HepG2 (cell line): ENCODE results near the gene DNAJC28. TPM values are rescaled to one million over a fixed set of nuclear protein-coding genes. Genes with fewer than 3 reads are reported as not detected.

Experiments used
- CBX5 ChIP-seq: sonication (generic); formaldehyde crosslinking; IDR thresholded peaks from 2 replicates; pipeline ENCODE4 v1.4.0; 2020; ENCODE audit warnings: missing genetic modification reagents, borderline replicate concordance
- GFI1 ChIP-seq: sonication (generic); formaldehyde crosslinking; IDR thresholded peaks from 2 replicates; pipeline ENCODE4 v1.5.0; 2020; ENCODE audit warnings: missing genetic modification reagents, mild to moderate bottlenecking, borderline replicate concordance
- LBX2 ChIP-seq: sonication (generic); formaldehyde crosslinking; IDR thresholded peaks from 2 replicates; pipeline ENCODE4 v1.5.0; 2020; ENCODE audit warnings: missing genetic modification reagents, mild to moderate bottlenecking, borderline replicate concordance
- MAZ ChIP-seq, 2 experiments: sonication (generic) in 1 of 2; formaldehyde crosslinking in 1 of 2; IDR thresholded peaks; 2 replicates each; pipeline versions ENCODE4 v1.5.0 to v1.6.1; 2012 to 2020; ENCODE audit warnings: low read depth in 2 of 2, mild to moderate bottlenecking in 2 of 2, borderline replicate concordance in 1 of 2, improper control_type of control experiment in 1 of 2, low read length in 1 of 2, missing genetic modification reagents in 1 of 2, moderate library complexity in 1 of 2
- NAIF1 ChIP-seq: sonication (generic); formaldehyde crosslinking; IDR thresholded peaks from 2 replicates; pipeline ENCODE4 v1.5.0; 2020; ENCODE audit warnings: mild to moderate bottlenecking, missing genetic modification reagents, borderline replicate concordance
- SIN3B ChIP-seq: fragments of 150-350 bp; IDR thresholded peaks from 2 replicates; pipeline ENCODE4 v1.6.1; 2014; ENCODE audit warnings: low read length
- ZNF18 ChIP-seq: sonication (generic); formaldehyde crosslinking; IDR thresholded peaks from 2 replicates; pipeline ENCODE4 v1.8.0; 2022; ENCODE audit warnings: mild to moderate bottlenecking, missing genetic modification reagents; ENCODE audit not compliant: insufficient replicate concordance
- ZNF761 ChIP-seq: sonication (generic); formaldehyde crosslinking; conservative IDR thresholded peaks from 2 replicates; pipeline ENCODE4 v1.4.0; 2020; ENCODE audit warnings: mild to moderate bottlenecking, missing genetic modification reagents
- ZNF772 ChIP-seq: sonication (generic); formaldehyde crosslinking; IDR thresholded peaks from 2 replicates; pipeline ENCODE4 v1.5.0; 2020; ENCODE audit warnings: mild to moderate bottlenecking, missing genetic modification reagents
- polyA plus RNA-seq, 8 experiments: library from polyadenylated mRNA; depleted of rRNA in 3 of 8; stranded (reverse) in 7 of 8; unstranded in 1 of 8; fragments of >200 nt; fragmentation: Illumina TruSeq in 4 of 8; extraction: Trizol in 4 of 8; gene quantifications; 2 replicates each; pipeline versions ENCODE4 v1.2.1 to v1.2.3, GENCODE V29; 2011 to 2016; ENCODE audit warnings: low read depth in 4 of 8, missing spikeins in 1 of 8, mixed read lengths in 1 of 8; ENCODE audit not compliant: insufficient read depth in 1 of 8
- total RNA-seq, 5 experiments: library from RNA; depleted of rRNA; stranded (reverse); fragments of >200 nt; fragmentation: Illumina TruSeq; extraction: Trizol; gene quantifications; 2 replicates each; pipeline ENCODE4 v1.2.3, GENCODE V29; 2016; ENCODE audit warnings: low read depth in 1 of 5
- TF ChIP-seq, protein P1 (sequence below): sonication (generic); formaldehyde crosslinking; conservative IDR thresholded peaks from 2 replicates; pipeline ENCODE4 v1.4.0; 2020; ENCODE audit warnings: missing genetic modification reagents
- TF ChIP-seq, protein P2 (sequence below): IDR thresholded peaks from 2 replicates; pipeline ENCODE4 v1.4.0; 2020; ENCODE audit warnings: mild to moderate bottlenecking, missing genetic modification reagents
- TF ChIP-seq, protein P3 (sequence below): sonication (generic); formaldehyde crosslinking; IDR thresholded peaks from 2 replicates; pipeline ENCODE4 v1.5.0; 2020; ENCODE audit warnings: mild to moderate bottlenecking, missing genetic modification reagents
- TF ChIP-seq, protein P4 (sequence below): sonication (generic); formaldehyde crosslinking; IDR thresholded peaks from 2 replicates; pipeline ENCODE4 v1.9.0; 2022; ENCODE audit warnings: low read depth, missing genetic modification reagents

DNAJC28 gene
- total and polyA plus RNA-seq, 2 of the 13 experiments (the other 11 are each of a cell fraction or from before 2014, with no cell fraction given) = 1.5 to 3.3 TPM

GRCh38 chr21:33480481-33481103 is 10.9 kb downstream of the DNAJC28 start (continued):
- TF ChIP-seq, protein P1, sequence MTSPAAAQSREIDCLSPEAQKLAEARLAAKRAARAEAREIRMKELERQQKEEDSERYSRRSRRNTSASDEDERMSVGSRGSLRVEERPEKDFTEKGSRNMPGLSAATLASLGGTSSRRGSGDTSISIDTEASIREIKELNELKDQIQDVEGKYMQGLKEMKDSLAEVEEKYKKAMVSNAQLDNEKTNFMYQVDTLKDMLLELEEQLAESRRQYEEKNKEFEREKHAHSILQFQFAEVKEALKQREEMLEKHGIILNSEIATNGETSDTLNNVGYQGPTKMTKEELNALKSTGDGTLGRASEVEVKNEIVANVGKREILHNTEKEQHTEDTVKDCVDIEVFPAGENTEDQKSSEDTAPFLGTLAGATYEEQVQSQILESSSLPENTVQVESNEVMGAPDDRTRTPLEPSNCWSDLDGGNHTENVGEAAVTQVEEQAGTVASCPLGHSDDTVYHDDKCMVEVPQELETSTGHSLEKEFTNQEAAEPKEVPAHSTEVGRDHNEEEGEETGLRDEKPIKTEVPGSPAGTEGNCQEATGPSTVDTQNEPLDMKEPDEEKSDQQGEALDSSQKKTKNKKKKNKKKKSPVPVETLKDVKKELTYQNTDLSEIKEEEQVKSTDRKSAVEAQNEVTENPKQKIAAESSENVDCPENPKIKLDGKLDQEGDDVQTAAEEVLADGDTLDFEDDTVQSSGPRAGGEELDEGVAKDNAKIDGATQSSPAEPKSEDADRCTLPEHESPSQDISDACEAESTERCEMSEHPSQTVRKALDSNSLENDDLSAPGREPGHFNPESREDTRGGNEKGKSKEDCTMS (CRISPR knock-in tag) = no peak
- TF ChIP-seq ZNF18 (CRISPR knock-in tag) (no peak), ZNF772 (CRISPR knock-in tag) (0 out of 2 replicates have a peak, but pooled peaks have one; percentile 1), MAZ (IDR thresholded peaks at IDR 0.05; ENCODE audit: borderline replicate concordance, low read depth, low read length) (no peak), MAZ (CRISPR knock-in tag; IDR thresholded peaks at IDR 0.05; ENCODE audit: low read depth) (no peak), GFI1 (CRISPR knock-in tag) (0 out of 2 replicates have a peak, but pooled peaks have one; percentile 0), NAIF1 (peak; percentile 31; the same call in 1 of the 2 replicates), ZNF761 (CRISPR knock-in tag) (no peak), LBX2 (CRISPR knock-in tag) (no peak), CBX5 (CRISPR knock-in tag) (no peak), SIN3B (no peak)
- TF ChIP-seq, protein P2, sequence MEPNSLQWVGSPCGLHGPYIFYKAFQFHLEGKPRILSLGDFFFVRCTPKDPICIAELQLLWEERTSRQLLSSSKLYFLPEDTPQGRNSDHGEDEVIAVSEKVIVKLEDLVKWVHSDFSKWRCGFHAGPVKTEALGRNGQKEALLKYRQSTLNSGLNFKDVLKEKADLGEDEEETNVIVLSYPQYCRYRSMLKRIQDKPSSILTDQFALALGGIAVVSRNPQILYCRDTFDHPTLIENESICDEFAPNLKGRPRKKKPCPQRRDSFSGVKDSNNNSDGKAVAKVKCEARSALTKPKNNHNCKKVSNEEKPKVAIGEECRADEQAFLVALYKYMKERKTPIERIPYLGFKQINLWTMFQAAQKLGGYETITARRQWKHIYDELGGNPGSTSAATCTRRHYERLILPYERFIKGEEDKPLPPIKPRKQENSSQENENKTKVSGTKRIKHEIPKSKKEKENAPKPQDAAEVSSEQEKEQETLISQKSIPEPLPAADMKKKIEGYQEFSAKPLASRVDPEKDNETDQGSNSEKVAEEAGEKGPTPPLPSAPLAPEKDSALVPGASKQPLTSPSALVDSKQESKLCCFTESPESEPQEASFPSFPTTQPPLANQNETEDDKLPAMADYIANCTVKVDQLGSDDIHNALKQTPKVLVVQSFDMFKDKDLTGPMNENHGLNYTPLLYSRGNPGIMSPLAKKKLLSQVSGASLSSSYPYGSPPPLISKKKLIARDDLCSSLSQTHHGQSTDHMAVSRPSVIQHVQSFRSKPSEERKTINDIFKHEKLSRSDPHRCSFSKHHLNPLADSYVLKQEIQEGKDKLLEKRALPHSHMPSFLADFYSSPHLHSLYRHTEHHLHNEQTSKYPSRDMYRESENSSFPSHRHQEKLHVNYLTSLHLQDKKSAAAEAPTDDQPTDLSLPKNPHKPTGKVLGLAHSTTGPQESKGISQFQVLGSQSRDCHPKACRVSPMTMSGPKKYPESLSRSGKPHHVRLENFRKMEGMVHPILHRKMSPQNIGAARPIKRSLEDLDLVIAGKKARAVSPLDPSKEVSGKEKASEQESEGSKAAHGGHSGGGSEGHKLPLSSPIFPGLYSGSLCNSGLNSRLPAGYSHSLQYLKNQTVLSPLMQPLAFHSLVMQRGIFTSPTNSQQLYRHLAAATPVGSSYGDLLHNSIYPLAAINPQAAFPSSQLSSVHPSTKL = peak; percentile 2; the same call in 1 of the 2 replicates
- TF ChIP-seq, protein P3, sequence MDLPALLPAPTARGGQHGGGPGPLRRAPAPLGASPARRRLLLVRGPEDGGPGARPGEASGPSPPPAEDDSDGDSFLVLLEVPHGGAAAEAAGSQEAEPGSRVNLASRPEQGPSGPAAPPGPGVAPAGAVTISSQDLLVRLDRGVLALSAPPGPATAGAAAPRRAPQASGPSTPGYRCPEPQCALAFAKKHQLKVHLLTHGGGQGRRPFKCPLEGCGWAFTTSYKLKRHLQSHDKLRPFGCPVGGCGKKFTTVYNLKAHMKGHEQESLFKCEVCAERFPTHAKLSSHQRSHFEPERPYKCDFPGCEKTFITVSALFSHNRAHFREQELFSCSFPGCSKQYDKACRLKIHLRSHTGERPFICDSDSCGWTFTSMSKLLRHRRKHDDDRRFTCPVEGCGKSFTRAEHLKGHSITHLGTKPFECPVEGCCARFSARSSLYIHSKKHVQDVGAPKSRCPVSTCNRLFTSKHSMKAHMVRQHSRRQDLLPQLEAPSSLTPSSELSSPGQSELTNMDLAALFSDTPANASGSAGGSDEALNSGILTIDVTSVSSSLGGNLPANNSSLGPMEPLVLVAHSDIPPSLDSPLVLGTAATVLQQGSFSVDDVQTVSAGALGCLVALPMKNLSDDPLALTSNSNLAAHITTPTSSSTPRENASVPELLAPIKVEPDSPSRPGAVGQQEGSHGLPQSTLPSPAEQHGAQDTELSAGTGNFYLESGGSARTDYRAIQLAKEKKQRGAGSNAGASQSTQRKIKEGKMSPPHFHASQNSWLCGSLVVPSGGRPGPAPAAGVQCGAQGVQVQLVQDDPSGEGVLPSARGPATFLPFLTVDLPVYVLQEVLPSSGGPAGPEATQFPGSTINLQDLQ (CRISPR knock-in tag) = no peak
- TF ChIP-seq, protein P4, sequence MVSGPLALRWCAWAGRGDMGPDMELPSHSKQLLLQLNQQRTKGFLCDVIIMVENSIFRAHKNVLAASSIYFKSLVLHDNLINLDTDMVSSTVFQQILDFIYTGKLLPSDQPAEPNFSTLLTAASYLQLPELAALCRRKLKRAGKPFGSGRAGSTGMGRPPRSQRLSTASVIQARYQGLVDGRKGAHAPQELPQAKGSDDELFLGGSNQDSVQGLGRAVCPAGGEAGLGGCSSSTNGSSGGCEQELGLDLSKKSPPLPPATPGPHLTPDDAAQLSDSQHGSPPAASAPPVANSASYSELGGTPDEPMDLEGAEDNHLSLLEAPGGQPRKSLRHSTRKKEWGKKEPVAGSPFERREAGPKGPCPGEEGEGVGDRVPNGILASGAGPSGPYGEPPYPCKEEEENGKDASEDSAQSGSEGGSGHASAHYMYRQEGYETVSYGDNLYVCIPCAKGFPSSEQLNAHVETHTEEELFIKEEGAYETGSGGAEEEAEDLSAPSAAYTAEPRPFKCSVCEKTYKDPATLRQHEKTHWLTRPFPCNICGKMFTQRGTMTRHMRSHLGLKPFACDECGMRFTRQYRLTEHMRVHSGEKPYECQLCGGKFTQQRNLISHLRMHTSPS (CRISPR knock-in tag) = no peak
